Neural progenitor cell (in vitro differentiated cells): ENCODE results near the gene SERPINA12. TPM values are rescaled to one million over a fixed set of nuclear protein-coding genes. Genes with fewer than 3 reads are reported as not detected.

Experiments used
- DNase-seq: peaks from one replicate; pipeline ENCODE4 v3.0.0-alpha.2; 2016; ENCODE audit warnings: low spot score
- H2AFZ ChIP-seq: fragments of 200-600 bp; sonication (generic); replicated peaks from 2 replicates; pipeline ENCODE4 v1.6.1; 2016; ENCODE audit warnings: antibody characterized with exemption
- H3F3A ChIP-seq: fragments of 200-600 bp; sonication (generic); 2 replicates; pipeline ENCODE4 v1.6.1; 2016; ENCODE audit warnings: antibody characterized with exemption, low read depth
- H3K27ac ChIP-seq: fragments of 200-600 bp; sonication (generic); 2 replicates; pipeline ENCODE4 v1.5.1; 2016; ENCODE audit warnings: mild to moderate bottlenecking
- H3K27me3 ChIP-seq: fragments of 200-600 bp; sonication (generic); 2 replicates; pipeline ENCODE4 v1.6.1; 2016; ENCODE audit warnings: mild to moderate bottlenecking, moderate library complexity
- H3K36me3 ChIP-seq: fragments of 200-600 bp; sonication (generic); 2 replicates; pipeline ENCODE4 v1.5.1; 2016
- H3K4me1 ChIP-seq: fragments of 200-600 bp; sonication (generic); 2 replicates; pipeline ENCODE4 v1.6.1; 2016; ENCODE audit warnings: mixed run types
- H3K4me2 ChIP-seq: fragments of 200-600 bp; sonication (generic); 2 replicates; pipeline ENCODE4 v1.6.1; 2016
- H3K4me3 ChIP-seq: fragments of 200-600 bp; sonication (generic); 2 replicates; pipeline ENCODE4 v1.5.1; 2016
- H3K79me2 ChIP-seq: fragments of 200-600 bp; sonication (generic); 2 replicates; pipeline ENCODE4 v1.6.1; 2016; ENCODE audit warnings: low read depth
- H3K9ac ChIP-seq: fragments of 200-600 bp; sonication (generic); 2 replicates; pipeline ENCODE4 v1.6.1; 2016
- H3K9me3 ChIP-seq: fragments of 200-600 bp; sonication (generic); 2 replicates; pipeline ENCODE4 v1.5.1; 2016; ENCODE audit warnings: low read depth
- H4K20me1 ChIP-seq: fragments of 200-600 bp; sonication (generic); 2 replicates; pipeline ENCODE4 v1.6.1; 2016; ENCODE audit warnings: low read depth
- H3K27ac Mint-ChIP-seq: 3 replicates; pipeline ENCODE4 v1.8.0; 2021; ENCODE audit warnings: mixed read lengths
- H3K27me3 Mint-ChIP-seq: 2 replicates; pipeline ENCODE4 v1.8.0; 2022; ENCODE audit warnings: low read depth, mild to moderate bottlenecking, inconsistent platforms, moderate library complexity, mixed read lengths; ENCODE audit not compliant: insufficient read depth
- H3K36me3 Mint-ChIP-seq: 3 replicates; pipeline ENCODE4 v1.8.0; 2021; ENCODE audit warnings: mixed read lengths
- H3K4me1 Mint-ChIP-seq: 3 replicates; pipeline ENCODE4 v1.8.0; 2021; ENCODE audit warnings: mixed read lengths
- H3K4me3 Mint-ChIP-seq: 3 replicates; pipeline ENCODE4 v1.8.0; 2021; ENCODE audit warnings: mild to moderate bottlenecking, moderate library complexity, mixed read lengths
- H3K9me3 Mint-ChIP-seq: 3 replicates; pipeline ENCODE4 v1.8.0; 2020; ENCODE audit warnings: mixed read lengths
- CTCF ChIP-seq: fragments of 200-600 bp; sonication (generic); IDR thresholded peaks from 2 replicates; pipeline ENCODE4 v1.5.1; 2017; ENCODE audit warnings: antibody characterized with exemption, mild to moderate bottlenecking
- EZH2 ChIP-seq: fragments of 200-600 bp; sonication (generic); IDR thresholded peaks from 2 replicates; pipeline ENCODE4 v1.6.1; 2017; ENCODE audit warnings: antibody characterized with exemption, mild to moderate bottlenecking, moderate library complexity
- EZH2phosphoT487 ChIP-seq: fragments of 200-600 bp; sonication (generic); IDR thresholded peaks from 2 replicates; pipeline ENCODE4 v1.6.1; 2017; ENCODE audit warnings: antibody characterized with exemption
- total RNA-seq: library from RNA; depleted of rRNA; stranded (reverse); fragments of >200 nt; gene quantifications from 2 replicates; pipeline ENCODE4 v1.2.3, GENCODE V29; 2015; ENCODE audit warnings: low replicate concordance

The SERPINA12 gene
- total RNA-seq, 1 donor from 2014 or later: not detected

GRCh38 chr14:94547726-94548125 is 38.5 kb upstream of the SERPINA12 start:
- Mint-ChIP-seq H3K27ac (peak overlapping the region; percentile 38), H3K4me1 (peaks cover 29% of the 10 kb centered on the region), H3K27me3 (peaks cover 10% of the 10 kb centered on the region), H3K36me3 (no peaks in the 10 kb centered on the region), H3K9me3 (peaks cover 8% of the 10 kb centered on the region), H3K4me3 (no peak overlapping the region)
- no peak overlapping the region for H2AFZ ChIP-seq
- TF ChIP-seq EZH2phosphoT487 (no peak), CTCF (no peak), EZH2 (no peak)
- no peaks in the 10 kb centered on the region for H3K9me3 ChIP-seq
- no peak for DNase-seq
- H3K27me3 ChIP-seq: no peaks in the 10 kb centered on the region
- H3K36me3 ChIP-seq: no peaks in the 10 kb centered on the region
- H3K79me2 ChIP-seq: no peaks in the 10 kb centered on the region
- H4K20me1 ChIP-seq: no peaks in the 10 kb centered on the region
- H3K4me2 ChIP-seq: no peak overlapping the region
- no peak overlapping the region for H3K27ac ChIP-seq
- peaks cover 12% of the 10 kb centered on the region for H3F3A ChIP-seq
- H3K9ac ChIP-seq: no peak overlapping the region
- H3K4me3 ChIP-seq: no peak overlapping the region
- peaks cover 4% of the 10 kb centered on the region for H3K4me1 ChIP-seq

- H3K36me3 ChIP-seq: no peaks in the 10 kb centered on the region
- no peak overlapping the region for H3K4me3 ChIP-seq
- H3K9ac ChIP-seq: no peak overlapping the region
- Mint-ChIP-seq H3K9me3 (peaks cover 3% of the 10 kb centered on the region), H3K4me3 (no peak overlapping the region), H3K27me3 (peaks cover 11% of the 10 kb centered on the region), H3K27ac (no peak overlapping the region), H3K36me3 (no peaks in the 10 kb centered on the region), H3K4me1 (peaks cover 29% of the 10 kb centered on the region)
- H2AFZ ChIP-seq: no peak overlapping the region
- H4K20me1 ChIP-seq: no peaks in the 10 kb centered on the region
- no peaks in the 10 kb centered on the region for H3K9me3 ChIP-seq
- H3K4me1 ChIP-seq: peaks cover 4% of the 10 kb centered on the region
- H3K79me2 ChIP-seq: no peaks in the 10 kb centered on the region
- no peak overlapping the region for H3K4me2 ChIP-seq
- peaks cover 12% of the 10 kb centered on the region for H3F3A ChIP-seq
- TF ChIP-seq CTCF (no peak), EZH2phosphoT487 (no peak), EZH2 (no peak)
- no peaks in the 10 kb centered on the region for H3K27me3 ChIP-seq
- no peak for DNase-seq
- no peak overlapping the region for H3K27ac ChIP-seq
Measured at GRCh38 chr14:94547151-94547680, 37.9 kb upstream of the SERPINA12 start.

GRCh38 chr14:94545131-94545841 is 36.0 kb upstream of the SERPINA12 start:
- Mint-ChIP-seq H3K27ac (no peak overlapping the region), H3K36me3 (no peaks in the 10 kb centered on the region), H3K27me3 (peaks cover 12% of the 10 kb centered on the region), H3K9me3 (peaks cover 2% of the 10 kb centered on the region), H3K4me1 (peaks cover 36% of the 10 kb centered on the region), H3K4me3 (no peak overlapping the region)
- DNase-seq: peak; percentile 62
- H3K4me2 ChIP-seq: no peak overlapping the region
- H3K4me1 ChIP-seq: peaks cover 6% of the 10 kb centered on the region
- H3K9ac ChIP-seq: no peak overlapping the region
- H3K27ac ChIP-seq: no peak overlapping the region
- no peaks in the 10 kb centered on the region for H3K36me3 ChIP-seq
- peaks cover 8% of the 10 kb centered on the region for H3F3A ChIP-seq
- H3K27me3 ChIP-seq: no peaks in the 10 kb centered on the region
- H4K20me1 ChIP-seq: no peaks in the 10 kb centered on the region
- no peaks in the 10 kb centered on the region for H3K9me3 ChIP-seq
- no peak overlapping the region for H2AFZ ChIP-seq
- TF ChIP-seq CTCF: no peak
- no peak overlapping the region for H3K4me3 ChIP-seq
- H3K79me2 ChIP-seq: no peaks in the 10 kb centered on the region
